ENCODE data around the gene ARF3. TPM values are rescaled to one million over a fixed set of nuclear protein-coding genes. Genes with fewer than 3 reads are reported as not detected.

ARF3 gene
- total RNA-seq, 1 donor from 2014 or later, result 155 TPM

- Histone ChIP-seq H3K4me3 (peak overlapping the region; percentile 51), H3K9me3 (no peaks in the 10 kb centered on the region), H3K36me3 (no peaks in the 10 kb centered on the region), H3K4me1 (peaks cover 44% of the 10 kb centered on the region), H3K27me3 (ENCODE audit: low read depth) (peaks cover 94% of the 10 kb centered on the region), H3K27ac (no peak overlapping the region)
- intact Hi-C loops (cut with DNase I), result no loop called here
- peak; percentile 73 for TF ChIP-seq CTCF (IDR thresholded peaks at IDR 0.05)
- DNase-seq (peak; percentile 83), ATAC-seq (peak; percentile 77 to 78)
These were observed 20.3 kb upstream of the ARF3 start for GRCh38 chr12:48977290-48978281.

DNA sequence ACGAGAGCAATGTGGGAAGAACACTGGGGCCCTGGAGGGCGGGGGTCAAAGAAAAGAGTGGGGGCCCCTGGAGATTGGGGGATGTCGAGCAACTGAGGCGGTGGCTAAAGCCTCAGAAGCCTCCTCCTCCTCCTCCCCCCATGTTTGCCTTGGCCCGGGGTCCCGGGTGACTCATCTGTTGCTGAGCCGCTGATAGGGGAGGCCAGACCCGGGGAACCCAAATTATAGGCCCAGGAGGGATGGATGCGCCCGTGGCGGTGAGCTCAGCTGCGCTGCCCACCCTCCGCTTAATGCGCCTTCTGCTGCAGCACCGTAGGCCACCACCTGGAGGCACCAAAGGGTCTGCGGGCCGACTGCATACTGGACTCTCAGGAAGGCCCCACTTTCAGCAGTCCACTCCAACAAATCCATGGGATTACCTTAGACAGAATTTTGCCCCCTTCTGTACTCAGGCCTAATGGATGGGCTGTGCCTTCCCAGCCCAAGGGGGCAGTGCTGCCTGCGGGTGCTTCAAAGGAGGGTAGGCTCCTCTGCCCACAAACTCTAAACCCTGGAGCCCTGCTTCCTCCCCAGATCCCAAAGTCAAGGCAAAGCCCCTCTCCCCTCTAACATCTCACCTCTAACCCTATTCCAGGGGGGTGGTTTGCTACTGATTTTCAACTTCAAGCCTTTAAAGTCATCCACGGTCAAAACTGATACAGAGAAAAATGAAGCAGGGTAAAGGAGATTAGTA lies 16.8 kb upstream of the ARF3 start:
- TF ChIP-seq CTCF (IDR thresholded peaks at IDR 0.05), result peak; percentile 62
- intact Hi-C loops (cut with DNase I), result no loop called here
- H3K4me1 ChIP-seq, result peaks cover 45% of the 10 kb centered on the region
- no peaks in the 10 kb centered on the region for H3K36me3 ChIP-seq
- H3K4me3 ChIP-seq, result no peak overlapping the region
- no peaks in the 10 kb centered on the region for H3K9me3 ChIP-seq
- H3K27ac ChIP-seq, result no peak overlapping the region
- DNase-seq (peak; percentile 62), ATAC-seq (peak; percentile 48 to 49)
- H3K27me3 ChIP-seq (ENCODE audit: low read depth), result peaks cover 89% of the 10 kb centered on the region

GRCh38 chr12:48973531-48973930 lies 16.2 kb upstream of the ARF3 start:
- Histone ChIP-seq H3K4me3 (no peak overlapping the region), H3K4me1 (peaks cover 39% of the 10 kb centered on the region), H3K36me3 (no peaks in the 10 kb centered on the region), H3K27ac (no peak overlapping the region), H3K27me3 (ENCODE audit: low read depth) (peaks cover 83% of the 10 kb centered on the region), H3K9me3 (no peaks in the 10 kb centered on the region)
- TF ChIP-seq CTCF (IDR thresholded peaks at IDR 0.05), result no peak
- ATAC-seq (peak; percentile 45 to 57), DNase-seq (peak; percentile 59)
- intact Hi-C loops (cut with DNase I), result no loop called here

GRCh38 chr12:48972952-48973483 lies 15.7 kb upstream of the ARF3 start:
- Histone ChIP-seq H3K9me3 (no peaks in the 10 kb centered on the region), H3K27me3 (ENCODE audit: low read depth) (peaks cover 78% of the 10 kb centered on the region), H3K36me3 (no peaks in the 10 kb centered on the region), H3K4me3 (no peak overlapping the region), H3K27ac (no peak overlapping the region), H3K4me1 (peaks cover 34% of the 10 kb centered on the region)
- ATAC-seq (no peak), DNase-seq (no peak)
- intact Hi-C loops (cut with DNase I), result no loop called here
- TF ChIP-seq CTCF (IDR thresholded peaks at IDR 0.05), result no peak

DNA sequence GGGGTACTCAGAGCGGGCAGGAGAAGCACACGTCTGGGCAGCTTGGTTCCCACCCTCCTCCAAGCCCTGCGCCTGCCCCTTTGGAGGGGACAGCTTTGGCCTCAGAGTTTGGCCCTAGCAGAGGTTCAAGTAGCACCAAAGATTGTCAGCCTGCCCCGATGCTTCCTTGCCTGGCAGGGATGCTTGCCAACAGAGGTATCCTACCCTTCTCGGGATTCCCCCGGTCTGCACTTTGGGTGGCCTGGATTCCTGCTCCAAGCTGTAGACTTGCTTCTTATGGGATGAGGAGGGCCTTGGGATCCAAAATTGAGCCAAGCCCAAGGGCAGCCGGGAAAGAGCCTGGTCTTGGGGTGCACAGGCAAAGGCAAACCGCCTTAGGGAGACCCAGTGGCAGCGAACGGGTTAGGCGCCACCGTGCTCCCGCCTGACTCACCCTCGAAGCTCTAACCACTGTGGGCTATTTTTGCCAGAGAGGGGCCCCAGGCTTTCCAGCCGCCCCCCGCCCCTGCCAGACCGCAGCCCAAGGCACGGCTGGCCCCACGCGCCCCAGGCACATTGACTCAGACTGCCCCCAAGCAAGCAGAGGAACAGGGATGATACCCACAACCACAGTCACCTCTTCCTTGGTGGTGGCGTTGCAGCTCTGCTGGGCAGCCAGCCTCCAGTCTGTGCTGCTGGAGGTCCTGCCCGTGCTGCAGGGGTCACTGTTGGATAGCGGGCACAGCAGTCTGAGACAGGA lies 15.1 kb upstream of the ARF3 start:
- H3K36me3 ChIP-seq, result no peaks in the 10 kb centered on the region
- DNase-seq (no peak), ATAC-seq (no peak)
- no peaks in the 10 kb centered on the region for H3K9me3 ChIP-seq
- no peak overlapping the region for H3K27ac ChIP-seq
- peaks cover 71% of the 10 kb centered on the region for H3K27me3 ChIP-seq (ENCODE audit: low read depth)
- no peak overlapping the region for H3K4me3 ChIP-seq
- H3K4me1 ChIP-seq, result peaks cover 29% of the 10 kb centered on the region
- intact Hi-C loops (cut with DNase I), result no loop called here
- no peak for TF ChIP-seq CTCF (IDR thresholded peaks at IDR 0.05)

Measured in lower lobe of right lung (tissue), 2 donors.